ENCODE results near the gene GLUL.
"Not testable (repeated sequence)": the region's sequence is repeated elsewhere in the genome, so short reads cannot be mapped to it uniquely, and the experiment has no call there.

Gene GLUL

GRCh38 chr1:182384387-182384960, 7.1 kb downstream of the GLUL start:
- Histone ChIP-seq H3K27ac (ENCODE audit: low read depth, low read length) (no peak overlapping the region), H3K27me3 (ENCODE audit: control insufficient read depth in 1 of 2, insufficient read depth in 2 of 2, low read length in 2 of 2) (no peaks in the 10 kb centered on the region), H3K4me3 (ENCODE audit: low read depth in 1 of 2, low read length in 2 of 2) (no peak overlapping the region), H3K4me1 (ENCODE audit: control insufficient read depth in 1 of 2, insufficient read depth in 2 of 2, low read length in 2 of 2) (peaks cover 0 to 10% of the 10 kb centered on the region in 2 donors), H3K9ac (ENCODE audit: low read depth in 1 of 2, low read length in 2 of 2) (no peak overlapping the region), H3K9me3 (ENCODE audit: control insufficient read depth in 1 of 2, low read length in 2 of 2) (no peaks in the 10 kb centered on the region), H3K36me3 (ENCODE audit: control insufficient read depth in 1 of 2, insufficient read depth in 2 of 2, low read length in 2 of 2) (peaks cover 40 to 59% of the 10 kb centered on the region in 2 donors)

GRCh38 chr1:182383934-182384333, 7.7 kb downstream of the GLUL start:
- no peak overlapping the region for H3K9ac ChIP-seq (ENCODE audit: low read depth in 1 of 2, low read length in 2 of 2)
- no peak overlapping the region for H3K27ac ChIP-seq (ENCODE audit: low read depth, low read length)
- H3K27me3 ChIP-seq (ENCODE audit: control insufficient read depth in 1 of 2, insufficient read depth in 2 of 2, low read length in 2 of 2), result no peaks in the 10 kb centered on the region
- H3K36me3 ChIP-seq (ENCODE audit: control insufficient read depth in 1 of 2, insufficient read depth in 2 of 2, low read length in 2 of 2), result peaks cover 40 to 59% of the 10 kb centered on the region in 2 donors
- no peaks in the 10 kb centered on the region for H3K9me3 ChIP-seq (ENCODE audit: control insufficient read depth in 1 of 2, low read length in 2 of 2)
- H3K4me3 ChIP-seq (ENCODE audit: low read depth in 1 of 2, low read length in 2 of 2), result no peak overlapping the region
- H3K4me1 ChIP-seq (ENCODE audit: control insufficient read depth in 1 of 2, insufficient read depth in 2 of 2, low read length in 2 of 2), result peaks cover 0 to 6% of the 10 kb centered on the region in 2 donors

- Histone ChIP-seq H3K9ac (ENCODE audit: low read depth in 1 of 2, low read length in 2 of 2) (no peak overlapping the region), H3K27ac (ENCODE audit: low read depth, low read length) (no peak overlapping the region), H3K36me3 (ENCODE audit: control insufficient read depth in 1 of 2, insufficient read depth in 2 of 2, low read length in 2 of 2) (peaks cover 40 to 55% of the 10 kb centered on the region in 2 donors), H3K9me3 (ENCODE audit: control insufficient read depth in 1 of 2, low read length in 2 of 2) (no peaks in the 10 kb centered on the region), H3K27me3 (ENCODE audit: control insufficient read depth in 1 of 2, insufficient read depth in 2 of 2, low read length in 2 of 2) (no peaks in the 10 kb centered on the region), H3K4me1 (ENCODE audit: control insufficient read depth in 1 of 2, insufficient read depth in 2 of 2, low read length in 2 of 2) (no peaks in the 10 kb centered on the region), H3K4me3 (ENCODE audit: low read depth in 1 of 2, low read length in 2 of 2) (no peak overlapping the region)
These were observed 8.4 kb downstream of the GLUL start for GRCh38 chr1:182383037-182383661.

GRCh38 chr1:182381962-182382819, 9.4 kb downstream of the GLUL start:
- Histone ChIP-seq H3K27ac (ENCODE audit: low read depth, low read length) (no peak overlapping the region), H3K4me1 (ENCODE audit: control insufficient read depth in 1 of 2, insufficient read depth in 2 of 2, low read length in 2 of 2) (no peaks in the 10 kb centered on the region), H3K36me3 (ENCODE audit: control insufficient read depth in 1 of 2, insufficient read depth in 2 of 2, low read length in 2 of 2) (peaks cover 34 to 45% of the 10 kb centered on the region in 2 donors), H3K9me3 (ENCODE audit: control insufficient read depth in 1 of 2, low read length in 2 of 2) (no peaks in the 10 kb centered on the region), H3K4me3 (ENCODE audit: low read depth in 1 of 2, low read length in 2 of 2) (no peak overlapping the region), H3K9ac (ENCODE audit: low read depth in 1 of 2, low read length in 2 of 2) (no peak overlapping the region), H3K27me3 (ENCODE audit: control insufficient read depth in 1 of 2, insufficient read depth in 2 of 2, low read length in 2 of 2) (no peaks in the 10 kb centered on the region)

- Histone ChIP-seq H3K36me3 (ENCODE audit: control insufficient read depth in 1 of 2, insufficient read depth in 2 of 2, low read length in 2 of 2) (peaks cover 16 to 25% of the 10 kb centered on the region in 2 donors), H3K27ac (ENCODE audit: low read depth, low read length) (no peak overlapping the region)
These were observed 11.4 kb downstream of the GLUL start for GRCh38 chr1:182380199-182380598.

GRCh38 chr1:182379781-182380180, 11.8 kb downstream of the GLUL start:
- H3K9ac ChIP-seq (ENCODE audit: low read depth in 1 of 2, low read length in 2 of 2); H3K27ac ChIP-seq (ENCODE audit: low read depth, low read length): not testable (repeated sequence)

More at GRCh38 chr1:182380199-182380598, 11.4 kb downstream of the GLUL start:
- Histone ChIP-seq H3K27me3 (ENCODE audit: control insufficient read depth in 1 of 2, insufficient read depth in 2 of 2, low read length in 2 of 2) (no peaks in the 10 kb centered on the region), H3K4me1 (ENCODE audit: control insufficient read depth in 1 of 2, insufficient read depth in 2 of 2, low read length in 2 of 2) (no peaks in the 10 kb centered on the region), H3K4me3 (ENCODE audit: low read depth in 1 of 2, low read length in 2 of 2) (no peak overlapping the region), H3K9ac (ENCODE audit: low read depth in 1 of 2, low read length in 2 of 2) (no peak overlapping the region), H3K9me3 (ENCODE audit: control insufficient read depth in 1 of 2, low read length in 2 of 2) (no peaks in the 10 kb centered on the region)

GRCh38 chr1:182376936-182377574, 14.5 kb downstream of the GLUL start:
- H3K27me3 ChIP-seq (ENCODE audit: control insufficient read depth in 1 of 2, insufficient read depth in 2 of 2, low read length in 2 of 2), result no peaks in the 10 kb centered on the region
- no peaks in the 10 kb centered on the region for H3K9me3 ChIP-seq (ENCODE audit: control insufficient read depth in 1 of 2, low read length in 2 of 2)

More at GRCh38 chr1:182379781-182380180, 11.8 kb downstream of the GLUL start:
- H3K27me3 ChIP-seq (ENCODE audit: control insufficient read depth in 1 of 2, insufficient read depth in 2 of 2, low read length in 2 of 2); H3K4me3 ChIP-seq (ENCODE audit: low read depth in 1 of 2, low read length in 2 of 2); H3K9me3 ChIP-seq (ENCODE audit: control insufficient read depth in 1 of 2, low read length in 2 of 2); H3K4me1 ChIP-seq (ENCODE audit: control insufficient read depth in 1 of 2, insufficient read depth in 2 of 2, low read length in 2 of 2): not testable (repeated sequence)
- peaks cover 15 to 22% of the 10 kb centered on the region in 2 donors for H3K36me3 ChIP-seq (ENCODE audit: control insufficient read depth in 1 of 2, insufficient read depth in 2 of 2, low read length in 2 of 2)

GRCh38 chr1:182374101-182374834, 17.3 kb downstream of the GLUL start:
- no peak overlapping the region for H3K4me3 ChIP-seq (ENCODE audit: low read depth in 1 of 2, low read length in 2 of 2)
- no peaks in the 10 kb centered on the region for H3K4me1 ChIP-seq (ENCODE audit: control insufficient read depth in 1 of 2, insufficient read depth in 2 of 2, low read length in 2 of 2)
- H3K27ac ChIP-seq (ENCODE audit: low read depth, low read length), result no peak overlapping the region
- no peaks in the 10 kb centered on the region for H3K27me3 ChIP-seq (ENCODE audit: control insufficient read depth in 1 of 2, insufficient read depth in 2 of 2, low read length in 2 of 2)
- no peaks in the 10 kb centered on the region for H3K9me3 ChIP-seq (ENCODE audit: control insufficient read depth in 1 of 2, low read length in 2 of 2)
- no peaks in the 10 kb centered on the region for H3K36me3 ChIP-seq (ENCODE audit: control insufficient read depth in 1 of 2, insufficient read depth in 2 of 2, low read length in 2 of 2)
- H3K9ac ChIP-seq (ENCODE audit: low read depth in 1 of 2, low read length in 2 of 2), result no peak overlapping the region

More at GRCh38 chr1:182376936-182377574, 14.5 kb downstream of the GLUL start:
- Histone ChIP-seq H3K4me1 (ENCODE audit: control insufficient read depth in 1 of 2, insufficient read depth in 2 of 2, low read length in 2 of 2) (no peaks in the 10 kb centered on the region), H3K27ac (ENCODE audit: low read depth, low read length) (no peak overlapping the region), H3K9ac (ENCODE audit: low read depth in 1 of 2, low read length in 2 of 2) (no peak overlapping the region), H3K36me3 (ENCODE audit: control insufficient read depth in 1 of 2, insufficient read depth in 2 of 2, low read length in 2 of 2) (peaks cover under 1 to 3% of the 10 kb centered on the region in 2 donors), H3K4me3 (ENCODE audit: low read depth in 1 of 2, low read length in 2 of 2) (no peak overlapping the region)

GRCh38 chr1:182370532-182370931, 21.1 kb downstream of the GLUL start:
- Histone ChIP-seq H3K9me3 (ENCODE audit: control insufficient read depth in 1 of 2, low read length in 2 of 2) (no peaks in the 10 kb centered on the region), H3K36me3 (ENCODE audit: control insufficient read depth in 1 of 2, insufficient read depth in 2 of 2, low read length in 2 of 2) (no peaks in the 10 kb centered on the region), H3K4me3 (ENCODE audit: low read depth in 1 of 2, low read length in 2 of 2) (no peak overlapping the region), H3K27me3 (ENCODE audit: control insufficient read depth in 1 of 2, insufficient read depth in 2 of 2, low read length in 2 of 2) (no peaks in the 10 kb centered on the region), H3K4me1 (ENCODE audit: control insufficient read depth in 1 of 2, insufficient read depth in 2 of 2, low read length in 2 of 2) (no peaks in the 10 kb centered on the region), H3K9ac (ENCODE audit: low read depth in 1 of 2, low read length in 2 of 2) (no peak overlapping the region), H3K27ac (ENCODE audit: low read depth, low read length) (no peak overlapping the region)

Data from duodenal mucosa (tissue), 2 donors.